Pancreas (tissue), 10 donors: ENCODE results near the gene PAPOLA. TPM values are rescaled to one million over a fixed set of nuclear protein-coding genes. Genes with fewer than 3 reads are reported as not detected.

ENCODE experiments used
- ATAC-seq, 4 donors: fragments of 200-7000 bp; cut with Tn5 transposase; one replicate each; pipeline versions ENCODE4 v1.8.0 to v1.9.1; 2020; ENCODE audit warnings: mild to moderate bottlenecking in 4 of 4, moderate library complexity in 4 of 4
- DNase-seq, 6 donors: peaks; one replicate each; pipeline ENCODE4 v3.0.0-alpha.2; 2020
- FAIRE-seq: peaks from 2 replicates; lab custom pipeline; 2012; peaks lifted over from hg19 to GRCh38; lab: Jason Lieb, UNC
- H3K27ac ChIP-seq, 4 donors: fragments of 200-600 bp; sonication (generic); 1 replicate in 3 of 4; 2 replicates in 1 of 4; pipeline versions ENCODE4 v1.5.0 to v1.8.0; 2020
- H3K27me3 ChIP-seq, 4 donors: fragments of 200-600 bp; one replicate each; pipeline ENCODE4 v1.8.0; 2021
- H3K36me3 ChIP-seq, 3 donors: fragments of 200-600 bp; sonication (generic) in 1 of 3; one replicate each; pipeline versions ENCODE4 v1.5.0 to v1.8.0; 2020 to 2021
- H3K4me1 ChIP-seq, 3 donors: fragments of 200-600 bp; one replicate each; pipeline ENCODE4 v1.8.0; 2021
- H3K4me3 ChIP-seq, 4 donors: fragments of 200-600 bp; sonication (generic) in 2 of 4; one replicate each; pipeline versions ENCODE4 v1.5.0 to v1.8.0; 2020 to 2021
- H3K9me3 ChIP-seq, 4 donors: fragments of 200-600 bp; one replicate each; pipeline ENCODE4 v1.8.0; 2021
- WGBS, 2 donors: extraction: QIAGEN DNeasy Blood & Tissue Kit; methylation state at CpG; one replicate each; pipeline ENCODE4 v1.1.7; 2013; 5-methylcytosine and 5-hydroxymethylcytosine counted together
- intact Hi-C, 3 donors: fragments of 100-400 bp; cut with DNase I; formaldehyde crosslinking; loops; one replicate each; pipeline versions ENCODE4 v1.11.1 to v1.14.2; 2022
- polyA plus RNA-seq, 2 donors: library from polyadenylated mRNA; stranded (reverse); fragments of 200-250 nt; gene quantifications; one replicate each; pipeline ENCODE4 v1.2.3, GENCODE V29; 2013
- total RNA-seq, 6 donors: library from RNA; stranded (reverse); fragmentation: NEBNext Ultra II Directional in 4 of 6; extraction: Animal tissue kit (Norgen Biotek cat#: 25700) in 4 of 6; gene quantifications; one replicate each; pipeline versions ENCODE4 v1.2.1 to v1.2.4, GENCODE V29; 2021 to 2023
- TF ChIP-seq, protein P1 (sequence below), 4 donors: fragments of 200-600 bp; sonication (generic) in 3 of 4; IDR thresholded peaks; one replicate each; pipeline versions ENCODE4 v1.5.0 to v1.8.0; 2021; ENCODE audit warnings: antibody characterized with exemption in 4 of 4
- donor health status: healthy with polysubstance abuse.
- donor health status: DM: no; HTN: no; CAD: no; lungs with moderate emphysema.
- donor health status: DM: no; HTN: no; CAD: no.
- donor health status: control.
- donor health status: control.
- donor health status: Bipolar disorder and iron deficiency.
- donor health status: DM: yes; HTN: yes; CAD: no.
- donor health status: DM: no; HTN: no; CAD: no.
- donor health status: DM: no; HTN: no; CAD: no.
- donor health status: DM: yes; HTN: yes; CAD: no.

The PAPOLA gene
- total and polyA plus RNA-seq, 8 donors = 47.6 to 130 (median 78.6) TPM

GRCh38 chr14:96590190-96590864, 88.1 kb downstream of the PAPOLA start:
- intact Hi-C loops = no loop called here
- WGBS, 2 donors = 79 to 80% methylated on average over 9 of the region's 9 CpGs
- Histone ChIP-seq H3K27ac (no peak overlapping the region), H3K4me3 (no peak overlapping the region), H3K4me1 (peaks cover 0 to 3% (median 0%) of the 10 kb centered on the region in 3 donors), H3K27me3 (peaks cover 0 to 6% (median under 1%) of the 10 kb centered on the region in 4 donors), H3K9me3 (no peaks in the 10 kb centered on the region), H3K36me3 (no peaks in the 10 kb centered on the region)
- FAIRE-seq (no peak), DNase-seq (no peak), ATAC-seq (no peak)
- TF ChIP-seq, protein P1, sequence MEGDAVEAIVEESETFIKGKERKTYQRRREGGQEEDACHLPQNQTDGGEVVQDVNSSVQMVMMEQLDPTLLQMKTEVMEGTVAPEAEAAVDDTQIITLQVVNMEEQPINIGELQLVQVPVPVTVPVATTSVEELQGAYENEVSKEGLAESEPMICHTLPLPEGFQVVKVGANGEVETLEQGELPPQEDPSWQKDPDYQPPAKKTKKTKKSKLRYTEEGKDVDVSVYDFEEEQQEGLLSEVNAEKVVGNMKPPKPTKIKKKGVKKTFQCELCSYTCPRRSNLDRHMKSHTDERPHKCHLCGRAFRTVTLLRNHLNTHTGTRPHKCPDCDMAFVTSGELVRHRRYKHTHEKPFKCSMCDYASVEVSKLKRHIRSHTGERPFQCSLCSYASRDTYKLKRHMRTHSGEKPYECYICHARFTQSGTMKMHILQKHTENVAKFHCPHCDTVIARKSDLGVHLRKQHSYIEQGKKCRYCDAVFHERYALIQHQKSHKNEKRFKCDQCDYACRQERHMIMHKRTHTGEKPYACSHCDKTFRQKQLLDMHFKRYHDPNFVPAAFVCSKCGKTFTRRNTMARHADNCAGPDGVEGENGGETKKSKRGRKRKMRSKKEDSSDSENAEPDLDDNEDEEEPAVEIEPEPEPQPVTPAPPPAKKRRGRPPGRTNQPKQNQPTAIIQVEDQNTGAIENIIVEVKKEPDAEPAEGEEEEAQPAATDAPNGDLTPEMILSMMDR (IDR thresholded peaks at IDR 0.05) = no peak

GRCh38 chr14:96592591-96593386, 90.6 kb downstream of the PAPOLA start:
- Histone ChIP-seq H3K4me3 (peak overlapping the region in 3 of 4 donors; percentile 18 to 41 (median 38)), H3K27ac (no peak overlapping the region), H3K27me3 (peaks cover 0 to 6% (median 0%) of the 10 kb centered on the region in 4 donors), H3K4me1 (peaks cover 0 to 3% (median 0%) of the 10 kb centered on the region in 3 donors), H3K36me3 (no peaks in the 10 kb centered on the region), H3K9me3 (no peaks in the 10 kb centered on the region)
- intact Hi-C loops = no loop called here
- ATAC-seq = peak; percentile 72 to 94 (median 90)
- DNase-seq = peak; percentile 20 to 80 (median 52)
- no peak for FAIRE-seq
- WGBS, 2 donors = 4 to 5% methylated on average over 54 of the region's 54 CpGs
- TF ChIP-seq, protein P1 (IDR thresholded peaks at IDR 0.05) = no peak

DNA sequence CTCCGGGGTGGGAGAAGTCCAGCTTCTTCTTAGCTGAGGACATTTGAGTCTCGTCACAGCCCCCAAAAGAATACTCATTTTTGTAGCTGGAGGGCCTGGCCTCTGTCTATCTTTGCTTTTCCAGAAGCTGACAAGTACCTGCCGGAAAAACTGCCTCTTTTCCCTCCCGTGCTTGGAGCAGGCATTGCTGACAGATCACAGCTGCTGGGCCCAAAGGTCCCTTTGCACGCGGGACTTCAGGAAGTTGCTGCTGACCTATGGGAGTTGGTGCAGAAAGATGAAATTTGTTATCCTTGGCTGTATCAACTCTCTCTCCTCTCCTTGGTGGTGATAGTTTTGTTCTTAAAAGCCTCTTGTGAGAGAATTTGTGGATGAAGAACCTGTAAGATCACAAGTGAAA, 92.8 kb downstream of the PAPOLA start:
- no peak overlapping the region for H3K27ac ChIP-seq
- ATAC-seq (no peak), DNase-seq (no peak), FAIRE-seq (no peak)
- no peaks in the 10 kb centered on the region for H3K36me3 ChIP-seq
- no peak overlapping the region for H3K4me3 ChIP-seq
- TF ChIP-seq, protein P1 (IDR thresholded peaks at IDR 0.05) = no peak
- intact Hi-C loops = no loop called here
- WGBS, 2 donors = 63 to 75% methylated on average over 6 of the region's 6 CpGs
- peaks cover 0 to 6% (median 0%) of the 10 kb centered on the region in 4 donors for H3K27me3 ChIP-seq
- H3K9me3 ChIP-seq = no peaks in the 10 kb centered on the region
- H3K4me1 ChIP-seq = peaks cover 0 to 3% (median 0%) of the 10 kb centered on the region in 3 donors

- TF ChIP-seq, protein P1 (IDR thresholded peaks at IDR 0.05) = no peak
- WGBS, 2 donors = 77 to 80% methylated on average over 5 of the region's 5 CpGs
- Histone ChIP-seq H3K27me3 (peaks cover 0 to 6% (median 0%) of the 10 kb centered on the region in 4 donors), H3K4me3 (no peak overlapping the region), H3K4me1 (peaks cover 0 to 3% (median 0%) of the 10 kb centered on the region in 3 donors), H3K9me3 (no peaks in the 10 kb centered on the region), H3K36me3 (no peaks in the 10 kb centered on the region), H3K27ac (no peak overlapping the region)
- intact Hi-C loops = no loop called here
- DNase-seq = no peak
- FAIRE-seq = no peak
- no peak for ATAC-seq
These were observed 95.5 kb downstream of the PAPOLA start for GRCh38 chr14:96597680-96598079.
